H9 (cell line): ENCODE data around the gene PTPRN2. TPM values are rescaled to one million over a fixed set of nuclear protein-coding genes. Genes with fewer than 3 reads are reported as not detected.

Experiments used
- DNase-seq: peaks from one replicate; pipeline ENCODE4 v3.0.0-alpha.2; 2017
- H2AFZ ChIP-seq: one replicate; pipeline ENCODE4 v1.6.1; 2013; ENCODE audit warnings: mild to moderate bottlenecking, low read length, control low read depth, moderate library complexity
- H2AK5ac ChIP-seq: 2 replicates; pipeline ENCODE4 v1.6.1; 2013; ENCODE audit warnings: low read length, control low read depth, mixed read lengths; ENCODE audit not compliant: insufficient read length
- H2BK120ac ChIP-seq: one replicate; pipeline ENCODE4 v1.6.1; 2013; ENCODE audit warnings: low read depth, mild to moderate bottlenecking, low read length, control low read depth, inconsistent platforms; ENCODE audit not compliant: poor library complexity, severe bottlenecking
- H2BK12ac ChIP-seq: 2 replicates; pipeline ENCODE4 v1.6.1; 2013; ENCODE audit warnings: low read length, control low read depth, mixed read lengths, low read depth; ENCODE audit not compliant: insufficient read length
- H2BK15ac ChIP-seq: 2 replicates; pipeline ENCODE4 v1.6.1; 2013; ENCODE audit warnings: low read depth, low read length, control low read depth
- H2BK20ac ChIP-seq: one replicate; pipeline ENCODE4 v1.6.1; 2013; ENCODE audit warnings: low read depth, mild to moderate bottlenecking, low read length, control low read depth, inconsistent platforms; ENCODE audit not compliant: poor library complexity, severe bottlenecking
- H2BK5ac ChIP-seq: 2 replicates; pipeline ENCODE4 v1.6.1; 2013; ENCODE audit warnings: low read length, control low read depth, mixed read lengths; ENCODE audit not compliant: insufficient read length
- H3K14ac ChIP-seq: 2 replicates; pipeline ENCODE4 v1.6.1; 2013; ENCODE audit warnings: low read length, control low read depth; ENCODE audit not compliant: insufficient read depth
- H3K18ac ChIP-seq: 2 replicates; pipeline ENCODE4 v1.6.1; 2013; ENCODE audit warnings: low read depth, mild to moderate bottlenecking, mixed read lengths, low read length, control low read depth; ENCODE audit not compliant: insufficient read length
- H3K23ac ChIP-seq: 2 replicates; pipeline ENCODE4 v1.6.1; 2013; ENCODE audit warnings: low read length, control low read depth, mixed read lengths, low read depth; ENCODE audit not compliant: insufficient read length
- H3K23me2 ChIP-seq: 2 replicates; pipeline ENCODE4 v1.6.1; 2013; ENCODE audit warnings: low read depth, mild to moderate bottlenecking, mixed read lengths, low read length, control low read depth; ENCODE audit not compliant: insufficient read length, poor library complexity, severe bottlenecking
- H3K27ac ChIP-seq: 2 replicates; pipeline ENCODE4 v1.5.1; 2013; ENCODE audit warnings: low read length, control low read depth, mixed read lengths, low read depth; ENCODE audit not compliant: insufficient read length
- H3K27me3 ChIP-seq: 2 replicates; pipeline ENCODE4 v1.6.1; 2013; ENCODE audit warnings: low read length, control low read depth, inconsistent platforms; ENCODE audit not compliant: insufficient read depth
- H3K4ac ChIP-seq: 2 replicates; pipeline ENCODE4 v1.6.1; 2013; ENCODE audit warnings: low read depth, mild to moderate bottlenecking, control low read depth, inconsistent platforms, low read length, moderate library complexity
- H3K4me1 ChIP-seq: 2 replicates; pipeline ENCODE4 v1.6.1; 2013; ENCODE audit warnings: low read length, control low read depth, inconsistent platforms; ENCODE audit not compliant: insufficient read depth
- H3K4me2 ChIP-seq: 2 replicates; pipeline ENCODE4 v1.6.1; 2013; ENCODE audit warnings: low read length, control low read depth, mixed read lengths; ENCODE audit not compliant: insufficient read length, insufficient read depth
- H3K56ac ChIP-seq: 2 replicates; pipeline ENCODE4 v1.6.1; 2013; ENCODE audit warnings: low read depth, mild to moderate bottlenecking, mixed read lengths, low read length, control low read depth; ENCODE audit not compliant: insufficient read length
- H3K79me1 ChIP-seq: 2 replicates; pipeline ENCODE4 v1.6.1; 2013; ENCODE audit warnings: low read depth, mild to moderate bottlenecking, moderate library complexity, low read length, control low read depth, inconsistent platforms; ENCODE audit not compliant: insufficient read depth, poor library complexity, severe bottlenecking
- H3K79me2 ChIP-seq: 2 replicates; pipeline ENCODE4 v1.6.1; 2013; ENCODE audit warnings: low read length, control low read depth, inconsistent platforms; ENCODE audit not compliant: insufficient read depth
- H3K9ac ChIP-seq: 2 replicates; pipeline ENCODE4 v1.6.1; 2013; ENCODE audit warnings: low read length, control low read depth, mixed read lengths; ENCODE audit not compliant: insufficient read length; ENCODE audit errors: extremely low read depth
- H3K9me3 ChIP-seq: one replicate; pipeline ENCODE4 v1.6.1; 2013; ENCODE audit warnings: low read depth, low read length, inconsistent platforms; ENCODE audit not compliant: control insufficient read depth
- H3T11ph ChIP-seq: one replicate; pipeline ENCODE4 v1.6.1; 2013; ENCODE audit warnings: mild to moderate bottlenecking, low read length, control low read depth, inconsistent platforms
- H4K20me1 ChIP-seq: one replicate; pipeline ENCODE4 v1.6.1; 2013; ENCODE audit not compliant: control insufficient read depth, insufficient read length, insufficient read depth
- H4K5ac ChIP-seq: 2 replicates; pipeline ENCODE4 v1.6.1; 2013; ENCODE audit warnings: low read depth, mild to moderate bottlenecking, mixed read lengths, low read length, control low read depth; ENCODE audit not compliant: insufficient read length
- H4K8ac ChIP-seq: replicated peaks from 2 replicates; pipeline ENCODE4 v1.6.1; 2013; ENCODE audit warnings: low read length, control low read depth, mixed read lengths, low read depth; ENCODE audit not compliant: insufficient read length
- H4K91ac ChIP-seq: 2 replicates; pipeline ENCODE4 v1.6.1; 2013; ENCODE audit warnings: low read depth, mild to moderate bottlenecking, moderate library complexity, mixed read lengths, low read length, control low read depth; ENCODE audit not compliant: insufficient read length
- H3K27ac Mint-ChIP-seq, 3 experiments: 2 replicates in 2 of 3; 3 replicates in 1 of 3; pipeline ENCODE4 v1.8.0; 2020 to 2021; ENCODE audit warnings: mixed read lengths in 3 of 3, mild to moderate bottlenecking in 1 of 3, moderate library complexity in 1 of 3
- H3K27me3 Mint-ChIP-seq: 2 replicates; pipeline ENCODE4 v1.8.0; 2021; ENCODE audit warnings: low read depth, mild to moderate bottlenecking, moderate library complexity, mixed read lengths
- H3K36me3 Mint-ChIP-seq, 3 experiments: 2 replicates in 2 of 3; 3 replicates in 1 of 3; pipeline ENCODE4 v1.8.0; 2020 to 2021; ENCODE audit warnings: low read depth in 3 of 3, mixed read lengths in 3 of 3; ENCODE audit not compliant: insufficient read depth in 1 of 3
- H3K4me1 Mint-ChIP-seq, 2 experiments: 2 replicates each; pipeline ENCODE4 v1.8.0; 2020; ENCODE audit warnings: mixed read lengths in 2 of 2
- H3K4me3 Mint-ChIP-seq, 2 experiments: 2 replicates in 1 of 2; 3 replicates in 1 of 2; pipeline ENCODE4 v1.8.0; 2020 to 2021; ENCODE audit warnings: mild to moderate bottlenecking in 2 of 2, mixed read lengths in 2 of 2, moderate library complexity in 1 of 2
- H3K9me3 Mint-ChIP-seq, 2 experiments: 2 replicates in 1 of 2; 3 replicates in 1 of 2; pipeline ENCODE4 v1.8.0; 2020; ENCODE audit warnings: mild to moderate bottlenecking in 2 of 2, mixed read lengths in 2 of 2, moderate library complexity in 1 of 2
- WGBS: extraction: QIAGEN DNeasy Blood & Tissue Kit; methylation state at CpG from one replicate; pipeline ENCODE4 v1.1.7; 2013; ENCODE audit warnings: missing lambda C conversion rate, low lambda C conversion rate, mixed read lengths; ENCODE audit not compliant: insufficient read length; ENCODE audit errors: extremely low coverage; 5-methylcytosine and 5-hydroxymethylcytosine counted together
- total RNA-seq: library from RNA; stranded (reverse); gene quantifications from 2 replicates; pipeline ENCODE4 v1.2.1, GENCODE V29; 2021
- TF ChIP-seq, protein P1 (sequence below): fragments of 200-600 bp; sonication (generic); conservative IDR thresholded peaks from 3 replicates; pipeline ENCODE4 v1.8.0; 2021; ENCODE audit warnings: antibody characterized with exemption, mild to moderate bottlenecking

Gene PTPRN2
- total RNA-seq, 1 experiment from 2014 or later = 5.2 TPM

DNA sequence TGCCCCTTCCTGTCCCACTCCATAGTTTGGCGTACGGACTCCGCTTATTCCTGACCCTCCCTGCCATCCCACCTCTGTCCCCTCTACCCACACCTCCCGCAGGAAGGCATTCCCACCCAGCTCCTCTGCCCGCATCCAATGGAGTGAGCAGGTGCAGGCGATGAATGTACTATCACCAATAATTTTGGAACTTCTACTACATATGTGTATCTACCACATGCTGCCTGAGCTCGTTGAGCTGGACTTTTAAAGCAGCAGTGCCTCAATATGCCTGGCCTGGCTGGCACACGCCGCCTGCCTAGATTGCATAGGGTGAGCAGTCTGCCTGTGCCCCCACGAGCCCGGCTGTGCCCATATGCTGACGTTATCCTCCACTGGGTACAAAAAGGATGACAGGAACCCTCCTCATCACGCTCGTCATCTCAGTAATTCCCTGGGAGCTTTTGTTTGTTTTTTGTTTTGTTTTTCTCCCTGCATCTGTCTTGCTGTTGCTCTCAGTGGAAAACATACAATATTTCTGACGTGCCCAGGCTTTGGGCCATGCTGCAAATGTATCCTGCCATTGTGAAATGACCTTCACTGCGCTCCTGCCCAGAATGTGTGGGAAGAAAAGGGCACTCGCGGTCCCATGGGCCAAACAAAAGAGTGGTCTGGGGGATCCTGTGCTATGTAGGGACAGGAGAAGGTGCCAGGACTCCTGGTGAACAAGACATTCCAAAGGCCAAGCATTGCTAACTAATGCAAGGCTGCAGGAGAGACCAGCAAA lies 302.8 kb downstream of the PTPRN2 start:
- TF ChIP-seq, protein P1, sequence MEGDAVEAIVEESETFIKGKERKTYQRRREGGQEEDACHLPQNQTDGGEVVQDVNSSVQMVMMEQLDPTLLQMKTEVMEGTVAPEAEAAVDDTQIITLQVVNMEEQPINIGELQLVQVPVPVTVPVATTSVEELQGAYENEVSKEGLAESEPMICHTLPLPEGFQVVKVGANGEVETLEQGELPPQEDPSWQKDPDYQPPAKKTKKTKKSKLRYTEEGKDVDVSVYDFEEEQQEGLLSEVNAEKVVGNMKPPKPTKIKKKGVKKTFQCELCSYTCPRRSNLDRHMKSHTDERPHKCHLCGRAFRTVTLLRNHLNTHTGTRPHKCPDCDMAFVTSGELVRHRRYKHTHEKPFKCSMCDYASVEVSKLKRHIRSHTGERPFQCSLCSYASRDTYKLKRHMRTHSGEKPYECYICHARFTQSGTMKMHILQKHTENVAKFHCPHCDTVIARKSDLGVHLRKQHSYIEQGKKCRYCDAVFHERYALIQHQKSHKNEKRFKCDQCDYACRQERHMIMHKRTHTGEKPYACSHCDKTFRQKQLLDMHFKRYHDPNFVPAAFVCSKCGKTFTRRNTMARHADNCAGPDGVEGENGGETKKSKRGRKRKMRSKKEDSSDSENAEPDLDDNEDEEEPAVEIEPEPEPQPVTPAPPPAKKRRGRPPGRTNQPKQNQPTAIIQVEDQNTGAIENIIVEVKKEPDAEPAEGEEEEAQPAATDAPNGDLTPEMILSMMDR = no peak
- Histone ChIP-seq H2BK5ac (no peak overlapping the region), H2AFZ (no peak overlapping the region), H2BK12ac (no peak overlapping the region), H3K9me3 (no peaks in the 10 kb centered on the region), H2BK120ac (no peak overlapping the region), H3K9ac (no peak overlapping the region), H3K4me1 (no peaks in the 10 kb centered on the region), H4K5ac (no peak overlapping the region), H3K23me2 (no peaks in the 10 kb centered on the region), H3T11ph (no peak overlapping the region), H4K8ac (no peak overlapping the region), H4K91ac (no peak overlapping the region), H2BK15ac (no peak overlapping the region), H2BK20ac (no peak overlapping the region), H3K4me2 (no peak overlapping the region), H3K56ac (no peak overlapping the region), H4K20me1 (no peaks in the 10 kb centered on the region), H3K18ac (no peak overlapping the region), H3K23ac (no peak overlapping the region), H3K79me1 (no peaks in the 10 kb centered on the region), H3K4ac (no peak overlapping the region), H2AK5ac (no peak overlapping the region), H3K27me3 (no peaks in the 10 kb centered on the region), H3K14ac (no peak overlapping the region), H3K79me2 (no peaks in the 10 kb centered on the region), H3K27ac (no peak overlapping the region)
- Mint-ChIP-seq H3K36me3 (peaks cover 16 to 36% (median 20%) of the 10 kb centered on the region in 3 experiments), H3K4me1 (peaks cover 3 to 9% of the 10 kb centered on the region in 2 experiments; a peak in 2 of 4 replicates), H3K9me3 (peaks cover 29% of the 10 kb centered on the region in 2 experiments), H3K27me3 (no peaks in the 10 kb centered on the region), H3K27ac (no peak overlapping the region), H3K4me3 (no peak overlapping the region; a peak in 1 of 5 replicates)
- WGBS = no CpG with 5 or more reads among the region's 18 CpGs
- DNase-seq = peak; percentile 5
